Measurements from ENCODE around the gene TMEM183A. TPM values are rescaled to one million over a fixed set of nuclear protein-coding genes. Genes with fewer than 3 reads are reported as not detected.

The TMEM183A gene
- total RNA-seq, 4 donors from 2014 or later = 28.7 to 41.4 (median 30.6) TPM

DNA sequence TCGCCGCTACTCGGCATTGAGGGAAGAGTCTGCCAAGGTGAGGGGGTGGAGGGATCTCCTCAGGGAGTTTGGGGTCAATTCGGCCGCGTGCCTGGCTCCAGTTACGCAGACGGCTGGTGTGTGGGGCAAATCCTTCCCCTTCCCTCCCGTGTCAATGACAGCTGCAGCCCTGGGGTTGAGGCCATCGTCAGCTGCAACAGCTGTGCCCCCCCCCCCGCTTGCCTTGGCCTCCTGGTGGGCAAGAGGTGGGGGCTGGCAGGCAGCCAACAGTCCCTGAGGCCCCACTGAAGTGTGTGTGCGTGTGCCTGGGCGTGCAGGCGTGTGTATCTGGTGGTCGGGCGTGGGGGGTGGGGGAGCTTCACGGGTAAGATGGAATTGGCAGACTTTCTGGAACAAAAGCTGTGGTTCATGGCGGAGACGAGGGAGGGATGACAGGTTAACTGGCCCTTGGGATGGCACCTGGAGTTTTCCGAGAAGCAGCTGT is 44.7 kb downstream of the TMEM183A start:
- in situ Hi-C loops (cut with MboI; ENCODE audit: low sequenced_read_pairs in 4 of 4) (loop anchor here in 1 of 4 donors (10.0 kb wide), 1 partner anchor 163 kb away; no protein-coding TSS in a partner anchor), intact Hi-C loops (cut with DNase I; ENCODE audit: low total_unique reads) (no loop called here)
- TF ChIP-seq, protein P1, sequence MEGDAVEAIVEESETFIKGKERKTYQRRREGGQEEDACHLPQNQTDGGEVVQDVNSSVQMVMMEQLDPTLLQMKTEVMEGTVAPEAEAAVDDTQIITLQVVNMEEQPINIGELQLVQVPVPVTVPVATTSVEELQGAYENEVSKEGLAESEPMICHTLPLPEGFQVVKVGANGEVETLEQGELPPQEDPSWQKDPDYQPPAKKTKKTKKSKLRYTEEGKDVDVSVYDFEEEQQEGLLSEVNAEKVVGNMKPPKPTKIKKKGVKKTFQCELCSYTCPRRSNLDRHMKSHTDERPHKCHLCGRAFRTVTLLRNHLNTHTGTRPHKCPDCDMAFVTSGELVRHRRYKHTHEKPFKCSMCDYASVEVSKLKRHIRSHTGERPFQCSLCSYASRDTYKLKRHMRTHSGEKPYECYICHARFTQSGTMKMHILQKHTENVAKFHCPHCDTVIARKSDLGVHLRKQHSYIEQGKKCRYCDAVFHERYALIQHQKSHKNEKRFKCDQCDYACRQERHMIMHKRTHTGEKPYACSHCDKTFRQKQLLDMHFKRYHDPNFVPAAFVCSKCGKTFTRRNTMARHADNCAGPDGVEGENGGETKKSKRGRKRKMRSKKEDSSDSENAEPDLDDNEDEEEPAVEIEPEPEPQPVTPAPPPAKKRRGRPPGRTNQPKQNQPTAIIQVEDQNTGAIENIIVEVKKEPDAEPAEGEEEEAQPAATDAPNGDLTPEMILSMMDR (IDR thresholded peaks at IDR 0.05 in 4 of 5, conservative IDR thresholded peaks at IDR 0.05 in 1 of 5) = no peak
- no peak for TF ChIP-seq POLR2A (IDR thresholded peaks at IDR 0.05)
- Histone ChIP-seq H3K27me3 (no peaks in the 10 kb centered on the region), H3K27ac (peak overlapping the region in 2 of 4 donors; percentile 1 to 13), H3K4me3 (no peak overlapping the region), H3K36me3 (peaks cover 0 to 24% of the 10 kb centered on the region in 2 donors), H3K4me1 (peaks cover 0 to 9% of the 10 kb centered on the region in 2 donors), H3K9me3 (no peaks in the 10 kb centered on the region)
- ATAC-seq (peak in 1 of 2 donors; percentile 64), DNase-seq (no peak)

GRCh38 chr1:203052601-203053000 is 45.4 kb downstream of the TMEM183A start:
- ATAC-seq = no peak
- intact Hi-C loops (cut with DNase I; ENCODE audit: low total_unique reads) (no loop called here), in situ Hi-C loops (cut with MboI; ENCODE audit: low sequenced_read_pairs in 4 of 4) (loop anchor here in 1 of 4 donors (10.0 kb wide), 1 partner anchor 162 kb away; no protein-coding TSS in a partner anchor)
- H3K9me3 ChIP-seq = no peaks in the 10 kb centered on the region
- no peak for DNase-seq
- H3K4me3 ChIP-seq = no peak overlapping the region
- no peak for TF ChIP-seq POLR2A (IDR thresholded peaks at IDR 0.05)
- H3K36me3 ChIP-seq = peaks cover 0 to 20% of the 10 kb centered on the region in 2 donors
- H3K27me3 ChIP-seq = no peaks in the 10 kb centered on the region
- peaks cover 0 to 9% of the 10 kb centered on the region in 2 donors for H3K4me1 ChIP-seq
- no peak overlapping the region for H3K27ac ChIP-seq

- Histone ChIP-seq H3K4me1 (peaks cover 0 to 9% of the 10 kb centered on the region in 2 donors), H3K36me3 (peaks cover 0 to 11% of the 10 kb centered on the region in 2 donors), H3K27me3 (no peaks in the 10 kb centered on the region), H3K4me3 (no peak overlapping the region), H3K9me3 (no peaks in the 10 kb centered on the region), H3K27ac (no peak overlapping the region)
- in situ Hi-C loops (cut with MboI; ENCODE audit: low sequenced_read_pairs in 4 of 4) (loop anchor here in 1 of 4 donors (10.0 kb wide), 1 partner anchor 161 kb away; no protein-coding TSS in a partner anchor), intact Hi-C loops (cut with DNase I; ENCODE audit: low total_unique reads) (no loop called here)
- TF ChIP-seq POLR2A (IDR thresholded peaks at IDR 0.05) = no peak
- TF ChIP-seq, protein P1 (IDR thresholded peaks at IDR 0.05 in 4 of 5, conservative IDR thresholded peaks at IDR 0.05 in 1 of 5) = no peak
- ATAC-seq (no peak), DNase-seq (no peak)
Observed at GRCh38 chr1:203054184-203054583, 47.0 kb downstream of the TMEM183A start.

- Histone ChIP-seq H3K36me3 (peaks cover 0 to 12% of the 10 kb centered on the region in 2 donors), H3K4me1 (peaks cover 0 to 9% of the 10 kb centered on the region in 2 donors), H3K27ac (no peak overlapping the region), H3K9me3 (no peaks in the 10 kb centered on the region), H3K27me3 (no peaks in the 10 kb centered on the region), H3K4me3 (no peak overlapping the region)
- in situ Hi-C loops (cut with MboI; ENCODE audit: low sequenced_read_pairs in 4 of 4) = loop anchor here in 1 of 4 donors (10.0 kb wide), 1 partner anchor 160 kb away; no protein-coding TSS in a partner anchor
- ATAC-seq = no peak
- no peak for DNase-seq
- TF ChIP-seq POLR2A (IDR thresholded peaks at IDR 0.05) = no peak
- TF ChIP-seq, protein P1 (IDR thresholded peaks at IDR 0.05 in 4 of 5, conservative IDR thresholded peaks at IDR 0.05 in 1 of 5) = no peak
- intact Hi-C loops (cut with DNase I; ENCODE audit: low total_unique reads) = no loop called here
Observed at GRCh38 chr1:203054642-203055041, 47.5 kb downstream of the TMEM183A start.

DNA sequence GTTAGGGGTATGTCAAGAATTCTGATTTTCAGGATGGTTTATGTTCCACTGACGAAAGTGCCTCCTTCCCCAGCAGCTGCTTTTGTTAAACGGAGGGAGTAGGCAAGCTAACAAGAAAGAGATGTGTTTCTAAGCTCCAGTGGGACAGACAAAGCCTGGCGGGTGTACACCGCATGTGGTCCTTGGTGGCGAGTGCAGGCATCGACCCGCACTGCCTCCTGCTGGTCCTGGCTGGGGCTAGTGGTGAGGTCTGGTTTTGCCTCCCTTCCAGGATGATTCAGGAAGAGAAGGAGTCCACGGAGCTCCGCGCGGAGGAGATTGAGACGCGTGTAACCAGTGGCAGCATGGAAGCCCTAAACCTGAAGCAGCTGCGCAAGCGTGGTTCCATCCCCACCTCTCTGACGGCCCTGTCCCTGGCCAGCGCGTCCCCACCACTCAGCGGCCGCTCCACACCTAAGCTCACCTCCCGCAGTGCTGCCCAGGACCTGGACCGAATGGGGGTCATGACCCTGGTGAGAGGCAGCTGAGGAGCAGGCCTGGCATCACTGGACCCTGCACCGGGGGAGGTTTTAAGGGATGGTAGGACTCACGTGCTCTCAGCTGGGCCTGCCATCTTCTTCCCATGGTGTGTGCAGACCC is 48.1 kb downstream of the TMEM183A start:
- peaks cover 0 to 9% of the 10 kb centered on the region in 2 donors for H3K36me3 ChIP-seq
- peaks cover 0 to 9% of the 10 kb centered on the region in 2 donors for H3K4me1 ChIP-seq
- no peak for TF ChIP-seq POLR2A (IDR thresholded peaks at IDR 0.05)
- TF ChIP-seq, protein P1 (IDR thresholded peaks at IDR 0.05 in 4 of 5, conservative IDR thresholded peaks at IDR 0.05 in 1 of 5) = no peak
- in situ Hi-C loops (cut with MboI; ENCODE audit: low sequenced_read_pairs in 4 of 4) (loop anchor here in 1 of 4 donors (10.0 kb wide), 1 partner anchor 160 kb away; no protein-coding TSS in a partner anchor), intact Hi-C loops (cut with DNase I; ENCODE audit: low total_unique reads) (no loop called here)
- H3K4me3 ChIP-seq = no peak overlapping the region
- no peak for DNase-seq
- no peaks in the 10 kb centered on the region for H3K9me3 ChIP-seq
- H3K27me3 ChIP-seq = no peaks in the 10 kb centered on the region
- no peak overlapping the region for H3K27ac ChIP-seq
- ATAC-seq = no peak
